NCI-H1436 (cell line): ENCODE results near the gene PIGS.

Experiments used
- DNase-seq: peaks from one replicate; lab custom pipeline; 2025; lab: John Stamatoyannopoulos, UW

PIGS gene

GRCh38 chr17:28550858-28551257 is 20.5 kb downstream of the PIGS start:
- no peak for DNase-seq

DNA sequence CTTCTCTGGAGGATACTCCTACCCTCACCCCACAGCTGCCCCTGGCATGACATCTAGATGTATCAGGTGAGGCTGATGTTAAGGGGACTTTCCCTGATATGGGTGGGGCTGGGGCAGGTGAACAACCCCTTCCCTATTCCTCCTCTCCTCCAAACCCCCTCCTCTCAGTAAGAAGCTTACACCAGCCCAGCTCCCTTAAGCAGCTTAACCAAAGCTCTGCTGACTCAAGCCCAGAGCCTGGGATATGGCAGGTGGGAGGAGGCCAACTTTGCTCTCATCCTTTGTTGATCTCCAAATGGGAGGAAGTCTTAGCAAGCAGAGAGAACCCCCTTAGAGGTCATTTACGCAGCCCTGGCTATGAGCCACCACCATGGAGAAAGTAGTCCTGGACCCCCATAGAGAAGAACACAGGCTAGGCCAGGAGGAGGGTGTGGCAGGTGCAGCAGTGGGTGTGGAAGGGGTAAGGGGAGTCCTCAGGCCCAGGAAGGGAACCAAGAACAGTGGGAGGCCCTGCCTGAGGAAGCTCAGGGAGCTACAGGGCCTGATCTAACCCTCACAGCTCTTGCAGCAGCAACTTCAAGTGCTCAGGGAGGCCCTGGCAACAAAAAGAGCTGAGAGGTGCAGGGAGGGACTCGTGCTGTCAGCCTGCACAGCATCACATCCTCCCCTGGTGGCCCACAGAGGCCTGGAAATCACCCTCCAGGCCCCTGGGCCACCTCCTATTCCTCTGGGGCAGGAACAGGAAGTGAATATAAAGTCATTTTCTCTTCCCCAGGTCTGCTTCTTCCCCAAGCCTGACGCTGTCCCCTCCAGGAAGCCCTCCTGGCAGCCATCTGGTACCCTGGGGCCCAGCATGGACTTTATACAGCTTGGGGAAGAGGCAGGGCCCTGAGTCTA is 21.8 kb downstream of the PIGS start:
- no peak for DNase-seq

- no peak for DNase-seq
Observed at GRCh38 chr17:28548417-28549130, 22.8 kb downstream of the PIGS start.

GRCh38 chr17:28547623-28548416 is 23.5 kb downstream of the PIGS start:
- DNase-seq, result peak; percentile 56

DNA sequence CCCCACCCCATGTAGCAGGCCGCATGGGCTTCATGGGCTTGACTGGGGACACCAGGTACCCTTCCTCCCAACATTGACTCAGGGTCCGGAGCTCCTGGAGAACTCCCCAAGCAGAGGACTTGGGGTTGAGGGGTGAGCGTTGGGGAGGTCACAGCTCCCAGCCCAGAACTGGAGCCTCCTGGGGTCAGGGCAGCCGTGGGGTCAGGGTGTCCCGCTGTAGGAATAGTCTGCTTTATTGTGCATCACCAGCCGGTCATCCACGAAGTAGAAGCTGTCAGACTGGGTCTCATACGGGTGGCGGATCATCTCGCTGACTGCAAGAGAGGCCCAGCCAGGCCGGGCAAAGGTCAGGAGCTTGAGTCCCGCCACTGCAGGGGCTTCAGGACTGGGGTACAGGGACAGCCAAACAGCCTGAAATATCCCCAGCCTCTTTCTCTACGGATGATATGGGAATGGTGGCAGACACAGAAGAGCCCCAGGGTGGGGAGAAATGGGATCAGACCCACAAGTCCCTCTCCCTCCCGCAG is 24.2 kb downstream of the PIGS start:
- DNase-seq, result no peak

GRCh38 chr17:28545787-28546415 is 25.4 kb downstream of the PIGS start:
- DNase-seq, result no peak

DNA sequence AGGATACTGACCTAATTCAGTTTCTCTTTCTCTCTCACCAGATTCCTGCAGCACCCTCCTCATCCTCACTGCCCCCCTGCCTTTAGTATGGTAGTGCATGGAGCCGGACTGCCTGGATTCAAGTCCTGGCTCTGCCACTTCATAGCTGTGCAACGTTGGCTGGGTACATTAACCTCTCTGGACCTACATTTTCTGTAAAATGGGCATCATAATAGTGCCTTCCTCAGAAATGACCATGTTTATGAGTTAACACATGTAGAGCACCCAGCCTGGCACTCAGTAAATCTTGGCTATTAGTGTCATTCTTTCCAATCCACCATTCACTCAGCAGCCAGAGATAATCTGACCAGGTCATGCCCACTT is 26.2 kb downstream of the PIGS start:
- DNase-seq, result no peak

DNA sequence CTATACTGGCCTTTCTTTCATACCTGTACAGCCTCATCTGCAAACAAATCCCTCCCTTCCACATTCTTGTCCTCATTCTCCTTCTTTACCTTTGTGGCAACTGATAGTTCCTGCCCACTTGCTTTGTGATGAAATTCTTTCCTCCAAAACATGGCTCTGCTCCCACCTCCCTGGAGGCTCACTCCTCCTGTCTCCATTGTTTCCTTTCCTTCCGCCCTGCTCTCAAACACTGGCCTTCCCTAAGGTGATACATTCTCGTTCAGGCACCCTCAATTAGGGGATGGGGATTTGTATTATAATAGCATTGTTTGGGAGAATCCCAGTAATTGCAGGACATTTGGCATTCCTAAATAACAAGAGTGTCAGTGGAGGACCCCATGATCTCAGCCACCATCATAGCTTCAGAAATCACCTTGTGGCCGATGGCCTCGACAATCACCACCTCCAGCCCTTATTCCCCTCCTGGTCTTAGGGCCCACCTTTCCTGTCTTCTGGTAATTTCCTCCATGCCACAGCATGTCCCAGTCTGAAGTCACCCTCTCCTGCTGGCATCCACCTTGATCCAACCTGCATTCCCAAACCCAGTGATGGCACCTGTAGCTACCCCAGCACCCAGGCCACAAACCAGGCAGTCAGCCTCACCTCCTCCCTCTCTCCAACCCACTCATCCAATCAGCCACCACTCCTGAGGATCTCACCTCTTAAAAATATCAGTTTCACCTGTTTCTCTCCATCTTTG is 26.8 kb downstream of the PIGS start:
- no peak for DNase-seq

GRCh38 chr17:28541439-28541838 is 29.9 kb downstream of the PIGS start:
- no peak for DNase-seq

DNA sequence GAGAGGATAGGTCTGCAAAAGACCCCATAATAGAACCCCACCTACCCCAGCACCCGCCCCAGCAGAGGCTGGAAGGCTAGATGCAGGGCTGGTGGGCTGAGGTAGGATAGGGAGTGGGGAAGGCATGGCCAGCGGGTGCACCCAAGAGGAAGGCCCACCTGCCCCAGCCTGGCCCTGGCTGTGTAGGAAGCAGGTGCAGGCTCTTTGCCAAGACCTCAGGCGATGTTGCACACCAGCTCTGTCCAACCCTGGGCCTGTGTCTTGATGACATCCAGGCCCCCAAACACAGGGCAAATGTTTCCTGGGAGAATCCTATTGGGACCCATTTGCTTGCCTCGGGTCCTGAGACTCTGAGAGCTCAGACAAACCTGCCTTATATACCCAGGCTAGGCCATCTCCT is 31.1 kb downstream of the PIGS start:
- no peak for DNase-seq

DNA sequence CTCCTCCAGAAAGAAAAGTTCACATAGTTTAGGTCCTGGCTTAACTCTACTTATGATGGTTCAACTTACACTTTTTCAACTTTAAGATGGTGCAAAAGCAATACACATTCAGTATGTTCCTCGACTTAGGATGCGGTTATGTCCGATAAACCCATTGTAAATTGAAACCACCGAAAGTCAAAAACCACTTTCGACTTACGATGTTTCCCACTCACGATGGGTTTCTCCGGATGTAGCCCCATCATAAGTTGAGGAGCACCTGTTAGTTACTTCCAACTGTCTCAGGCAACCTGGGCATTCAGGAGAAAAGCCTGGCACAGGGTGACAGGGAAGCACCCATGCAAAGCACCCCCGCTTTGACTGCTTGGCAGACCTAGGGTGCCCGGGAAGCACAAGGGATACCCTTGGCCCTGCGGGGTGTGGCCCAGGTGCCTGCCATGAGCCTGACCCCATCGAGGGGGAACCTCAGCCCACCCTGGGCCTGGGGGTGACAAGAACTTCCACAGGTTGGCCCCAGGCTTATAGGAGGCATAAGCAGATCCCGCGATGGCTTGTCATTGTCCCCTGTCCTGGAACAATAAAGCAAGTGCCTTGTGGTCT is 32.9 kb downstream of the PIGS start:
- no peak for DNase-seq

GRCh38 chr17:28537219-28537610 is 34.1 kb downstream of the PIGS start:
- no peak for DNase-seq

DNA sequence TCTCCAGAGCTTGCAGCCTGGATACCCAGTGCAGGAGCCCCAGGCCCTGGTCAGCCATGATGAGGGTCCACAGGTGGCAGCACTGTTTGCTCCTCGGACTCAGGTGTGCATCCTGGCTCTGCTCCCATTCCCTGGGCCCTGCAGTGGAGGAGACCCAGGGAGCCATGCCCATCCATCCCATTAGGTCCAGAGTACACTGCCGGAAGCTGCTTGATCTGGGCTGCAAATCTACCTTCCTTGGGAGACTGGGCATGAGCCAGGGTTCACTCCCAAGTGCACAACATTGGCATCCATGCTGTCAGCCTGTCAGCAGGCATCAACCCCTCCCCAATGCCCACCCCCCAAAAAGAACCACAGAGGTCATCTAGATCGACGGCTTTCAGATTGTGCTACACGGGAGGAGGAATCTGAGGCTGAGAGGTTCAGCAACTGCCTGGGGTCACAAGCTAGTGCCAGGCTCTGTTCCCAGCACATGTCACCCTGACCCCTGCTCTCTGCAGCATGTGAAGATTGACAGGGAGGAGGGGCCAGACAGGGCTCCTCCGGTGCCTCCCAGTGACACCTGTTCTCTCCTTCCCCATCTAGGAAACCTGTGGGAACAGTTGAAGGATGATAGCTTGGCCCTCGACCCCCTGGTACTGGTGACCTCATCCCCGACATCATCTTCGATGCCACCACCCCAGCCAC is 34.6 kb downstream of the PIGS start:
- DNase-seq, result no peak

DNA sequence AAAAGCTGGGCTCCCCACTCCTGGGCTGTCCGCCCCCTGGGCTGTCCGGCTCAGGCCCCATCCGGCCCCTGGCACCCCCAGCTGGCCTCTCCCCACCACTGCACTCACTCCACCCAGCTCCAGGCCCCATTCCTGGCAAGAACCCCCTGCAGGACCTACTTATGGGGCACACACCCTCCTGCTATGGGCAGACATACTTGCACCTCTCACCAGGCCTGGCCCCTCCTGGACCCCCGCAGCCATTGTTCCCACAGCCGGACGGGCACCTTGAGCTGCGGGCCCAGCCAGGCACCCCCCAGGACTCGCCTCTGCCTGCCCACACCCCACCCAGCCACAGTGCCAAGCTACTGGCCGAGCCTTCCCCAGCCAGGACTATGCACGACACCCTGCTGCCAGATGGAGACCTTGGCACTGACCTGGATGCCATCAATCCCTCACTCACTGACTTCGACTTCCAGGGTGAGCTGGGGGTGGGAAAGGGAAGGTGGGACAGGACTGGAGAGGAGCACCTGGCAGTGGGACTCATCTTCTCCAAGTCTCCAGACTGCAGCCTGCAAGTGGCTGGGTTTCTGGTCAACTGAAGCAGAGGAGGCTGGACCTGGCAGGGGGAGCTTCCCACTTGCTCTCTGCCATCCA is 36.5 kb downstream of the PIGS start:
- DNase-seq, result no peak

- DNase-seq, result no peak
Observed at GRCh38 chr17:28533091-28533807, 38.1 kb downstream of the PIGS start.

DNA sequence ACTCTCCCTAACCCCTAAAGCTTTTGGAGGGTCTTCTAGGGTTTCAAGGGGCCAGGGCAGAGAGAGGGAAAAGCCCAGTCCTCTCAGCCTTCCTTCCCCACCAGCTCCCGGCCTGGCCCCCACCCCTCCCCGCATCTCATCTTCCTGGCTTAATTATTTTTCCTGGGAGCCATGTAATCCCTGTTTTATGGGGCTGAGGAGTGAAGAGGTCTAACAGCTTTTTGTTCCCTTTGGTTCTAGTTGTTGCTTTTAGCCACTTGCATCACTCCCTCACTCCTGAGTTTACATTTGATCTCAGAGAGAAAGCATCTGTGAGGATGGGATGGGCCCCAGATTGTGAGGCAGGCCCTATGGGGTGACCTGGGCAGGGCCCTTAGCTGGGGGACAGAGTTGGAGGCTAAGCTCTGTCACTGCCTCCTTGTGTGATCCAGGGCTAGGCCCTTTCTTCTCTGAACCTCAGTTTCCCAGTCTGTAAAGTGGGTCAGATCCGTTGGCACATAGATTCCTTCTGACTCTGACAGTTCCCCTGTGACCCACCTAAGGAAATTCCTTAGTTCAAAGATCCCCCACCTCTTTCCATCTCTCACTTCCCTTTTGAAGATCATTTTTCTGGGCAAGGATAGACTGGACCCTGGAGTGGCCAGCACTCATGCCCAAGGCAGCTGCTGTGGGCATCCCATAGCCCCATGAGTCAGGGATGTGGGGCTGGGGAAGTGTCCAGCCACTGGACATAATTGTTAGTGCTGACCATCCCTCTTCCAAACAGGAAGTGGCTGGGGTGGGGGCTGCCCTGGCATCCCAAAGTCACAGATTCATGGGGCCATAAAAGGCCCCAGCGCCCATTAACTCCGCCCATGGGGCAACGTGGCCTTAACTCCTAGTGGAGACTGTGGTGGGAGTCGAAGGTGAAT is 39.0 kb downstream of the PIGS start:
- no peak for DNase-seq

DNA sequence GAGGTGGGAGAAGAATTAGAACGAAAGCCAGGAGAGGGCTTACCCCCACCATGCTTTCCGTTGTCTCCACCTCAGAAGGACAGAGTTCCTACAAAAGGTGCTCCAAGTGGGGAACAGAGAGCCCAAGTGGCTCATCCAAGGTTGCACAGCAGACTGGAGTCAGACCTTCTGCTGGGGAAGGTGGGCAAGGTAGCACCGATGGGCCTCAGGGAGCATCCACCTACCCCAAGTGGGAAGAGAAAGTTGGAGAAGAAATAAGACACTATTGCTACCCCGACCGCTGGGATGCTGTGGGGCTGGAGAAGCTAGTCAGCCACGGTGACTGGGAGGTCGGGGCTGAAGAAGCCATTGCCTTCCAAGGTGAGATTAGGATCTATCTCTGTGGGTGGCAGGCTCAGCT is 40.4 kb downstream of the PIGS start:
- no peak for DNase-seq

DNA sequence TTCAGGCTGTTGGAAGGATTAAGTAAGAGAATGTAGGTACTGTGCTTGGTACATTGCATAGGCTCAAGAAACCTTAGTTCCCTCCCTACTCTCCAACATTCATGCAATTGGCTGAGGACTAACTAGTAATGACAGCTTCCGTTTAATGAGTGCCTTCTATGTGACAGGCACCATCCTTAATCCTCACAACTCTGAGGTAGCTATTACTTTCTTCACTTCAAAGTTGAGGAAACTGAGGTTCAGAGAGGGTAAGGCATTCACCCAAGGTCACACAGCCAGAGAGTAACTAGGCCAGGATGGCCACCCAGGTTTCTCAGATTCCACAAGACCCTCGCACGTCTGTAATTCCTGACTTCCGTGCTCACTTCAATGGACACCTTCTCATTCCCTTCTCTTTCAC is 41.1 kb downstream of the PIGS start:
- DNase-seq, result no peak
